OCI-LY3 (cell line): ENCODE measurements around the gene RPL5.
"Not testable (repeated sequence)": the region's sequence is repeated elsewhere in the genome, so short reads cannot be mapped to it uniquely, and the experiment has no call there.

Source experiments
- H2AFZ ChIP-seq: fragments of 200-600, 300-600 bp; shearing (Covaris generic); 2 replicates; pipeline ENCODE4 v1.6.0; 2014; ENCODE audit warnings: antibody characterized with exemption, low read depth, low read length
- H3K27ac ChIP-seq: fragments of 200-600, 300-600 bp; sonication (generic); 2 replicates; pipeline ENCODE4 v1.5.1; 2014; ENCODE audit warnings: mild to moderate bottlenecking, low read length, moderate library complexity, mixed read lengths
- H3K27me3 ChIP-seq: fragments of 200-600, 300-600 bp; sonication (generic); 2 replicates; pipeline ENCODE4 v1.6.1; 2014; ENCODE audit warnings: low read depth, low read length, mixed read lengths
- H3K36me3 ChIP-seq: fragments of 200-600, 300-600 bp; sonication (generic); replicated peaks from 2 replicates; pipeline ENCODE3; 2014; ENCODE audit warnings: low read depth, low read length, mixed read lengths
- H3K4me1 ChIP-seq: fragments of 300-600, 200-600 bp; sonication (generic); 2 replicates; pipeline ENCODE4 v1.6.1; 2014; ENCODE audit warnings: low read length, mixed read lengths
- H3K4me2 ChIP-seq: fragments of 200-600, 300-600 bp; sonication (generic); 2 replicates; pipeline ENCODE4 v1.6.1; 2014; ENCODE audit warnings: low read length, mixed read lengths
- H3K4me3 ChIP-seq: fragments of 300-600, 200-600 bp; sonication (generic); 2 replicates; pipeline ENCODE4 v1.5.1; 2014; ENCODE audit warnings: antibody characterized with exemption, mild to moderate bottlenecking, low read length, moderate library complexity
- H3K79me2 ChIP-seq: fragments of 300-600, 200-600 bp; shearing (Covaris generic); 2 replicates; pipeline ENCODE4 v1.6.1; 2014; ENCODE audit warnings: mild to moderate bottlenecking, low read length, mixed read lengths
- H3K9ac ChIP-seq: fragments of 300-600, 200-600 bp; shearing (Covaris generic); 2 replicates; pipeline ENCODE4 v1.6.0; 2014; ENCODE audit warnings: mild to moderate bottlenecking, low read length, moderate library complexity
- H3K9me3 ChIP-seq: fragments of 200-600, 300-600 bp; shearing (Covaris generic); 2 replicates; pipeline ENCODE4 v1.6.1; 2014; ENCODE audit warnings: low read length, mixed read lengths; ENCODE audit not compliant: insufficient read depth
- H4K20me1 ChIP-seq: fragments of 200-600, 300-600 bp; sonication (generic); 2 replicates; pipeline ENCODE4 v1.6.1; 2016; ENCODE audit warnings: low read length, mixed read lengths; ENCODE audit not compliant: insufficient read depth
- CTCF ChIP-seq: fragments of 200-600, 300-600 bp; sonication (generic); IDR thresholded peaks from 2 replicates; pipeline ENCODE4 v1.5.1; 2014; ENCODE audit warnings: antibody characterized with exemption, low read length, low read depth
- EZH2phosphoT487 ChIP-seq: fragments of 200-600 bp; shearing (Covaris generic); IDR thresholded peaks from 2 replicates; pipeline ENCODE4 v1.6.1; 2018; ENCODE audit warnings: antibody characterized with exemption, mixed run types, low read depth

The RPL5 gene

GRCh38 chr1:92831762-92832536 is at the start of gene RPL5:
Gene RPL5, plus strand, starts transcription at chr1:92832040. Its CDS starts 75 bp downstream, at chr1:92832115.
- Histone ChIP-seq H4K20me1 (peaks cover 47% of the 10 kb centered on the region), H2AFZ (peak within 1 kb of the TSS; percentile 66), H3K27ac (peak within 1 kb of the TSS; percentile 63), H3K4me1 (peaks cover 28% of the 10 kb centered on the region), H3K4me3 (peak within 1 kb of the TSS; percentile 84), H3K36me3 (peaks cover 33% of the 10 kb centered on the region), H3K27me3 (no peaks in the 10 kb centered on the region), H3K9ac (peak within 1 kb of the TSS; percentile 98), H3K79me2 (peaks cover 52% of the 10 kb centered on the region), H3K9me3 (no peaks in the 10 kb centered on the region), H3K4me2 (peak within 1 kb of the TSS; percentile 91)
- TF ChIP-seq CTCF (peak; percentile 66), EZH2phosphoT487 (no peak)

DNA sequence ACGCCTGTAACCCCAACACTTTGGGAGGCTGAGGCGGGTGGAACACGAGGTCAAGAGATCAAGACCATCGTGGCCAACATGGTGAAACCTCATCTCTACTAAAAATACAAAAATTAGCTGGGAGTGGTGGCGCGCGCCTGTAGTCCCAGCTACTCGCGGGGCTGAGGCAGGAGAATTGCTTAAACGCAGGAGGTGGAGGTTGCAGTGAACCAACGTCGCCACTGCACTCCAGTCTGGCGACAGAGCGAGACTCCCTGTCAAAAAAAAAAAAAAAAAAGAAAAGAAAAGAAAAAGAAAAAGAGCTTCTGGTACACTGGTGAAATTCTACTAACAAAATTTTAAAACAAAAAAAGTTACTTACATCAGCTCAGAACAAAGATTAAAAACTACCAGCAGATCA is 48.3 kb upstream of the RPL5 start:
- H3K79me2 ChIP-seq = peaks cover 26% of the 10 kb centered on the region
- not testable (repeated sequence) for H4K20me1 ChIP-seq, H3K36me3 ChIP-seq, H2AFZ ChIP-seq, H3K9me3 ChIP-seq, H3K27me3 ChIP-seq, H3K4me1 ChIP-seq, H3K27ac ChIP-seq
- H3K4me3 ChIP-seq = peak overlapping the region; percentile 98
- H3K9ac ChIP-seq = peak overlapping the region; percentile 84; the same call in 1 of the 2 replicates
- H3K4me2 ChIP-seq = peak overlapping the region; percentile 71

DNA sequence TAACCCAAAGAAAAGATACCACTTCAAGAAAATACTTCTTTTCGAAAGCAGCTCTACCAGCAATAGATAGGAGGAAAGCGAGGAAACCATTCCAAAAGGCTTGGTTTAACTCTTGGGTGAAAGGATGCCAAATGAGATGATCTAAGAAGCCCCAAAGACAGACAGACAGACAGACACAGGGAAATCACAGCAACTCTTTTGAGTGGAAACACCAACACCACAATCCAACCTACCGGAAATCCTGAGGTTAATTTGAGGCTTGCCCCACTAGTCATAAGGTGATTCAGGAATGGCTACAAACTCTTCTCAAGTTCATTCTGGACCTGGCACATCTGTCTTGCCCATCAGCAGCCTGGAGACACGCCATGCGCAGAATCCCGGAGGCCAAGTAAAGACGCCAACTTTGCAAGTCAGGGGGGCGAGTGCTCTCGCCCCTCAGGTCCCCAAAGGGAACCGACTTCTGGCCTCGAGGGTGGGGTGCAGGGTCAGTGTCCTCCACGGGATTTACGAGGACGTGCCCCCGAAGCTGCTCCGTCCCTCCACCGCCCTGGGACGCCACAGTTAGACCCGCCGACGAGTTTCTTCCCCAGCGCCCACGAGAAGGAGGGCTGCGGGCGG is 47.7 kb upstream of the RPL5 start:
- Histone ChIP-seq H3K27ac (no peak overlapping the region), H3K9ac (peak overlapping the region; percentile 84), H3K4me2 (peak overlapping the region; percentile 71), H3K4me1 (peaks cover 8% of the 10 kb centered on the region; the same call in 1 of the 2 replicates), H3K27me3 (no peaks in the 10 kb centered on the region), H3K79me2 (peaks cover 25% of the 10 kb centered on the region), H3K4me3 (peak overlapping the region; percentile 98), H2AFZ (0 out of 2 replicates have a peak overlapping the region, but pooled peaks have one; percentile 84), H4K20me1 (no peaks in the 10 kb centered on the region), H3K36me3 (no peaks in the 10 kb centered on the region), H3K9me3 (no peaks in the 10 kb centered on the region)
- TF ChIP-seq EZH2phosphoT487 (no peak), CTCF (no peak)

DNA sequence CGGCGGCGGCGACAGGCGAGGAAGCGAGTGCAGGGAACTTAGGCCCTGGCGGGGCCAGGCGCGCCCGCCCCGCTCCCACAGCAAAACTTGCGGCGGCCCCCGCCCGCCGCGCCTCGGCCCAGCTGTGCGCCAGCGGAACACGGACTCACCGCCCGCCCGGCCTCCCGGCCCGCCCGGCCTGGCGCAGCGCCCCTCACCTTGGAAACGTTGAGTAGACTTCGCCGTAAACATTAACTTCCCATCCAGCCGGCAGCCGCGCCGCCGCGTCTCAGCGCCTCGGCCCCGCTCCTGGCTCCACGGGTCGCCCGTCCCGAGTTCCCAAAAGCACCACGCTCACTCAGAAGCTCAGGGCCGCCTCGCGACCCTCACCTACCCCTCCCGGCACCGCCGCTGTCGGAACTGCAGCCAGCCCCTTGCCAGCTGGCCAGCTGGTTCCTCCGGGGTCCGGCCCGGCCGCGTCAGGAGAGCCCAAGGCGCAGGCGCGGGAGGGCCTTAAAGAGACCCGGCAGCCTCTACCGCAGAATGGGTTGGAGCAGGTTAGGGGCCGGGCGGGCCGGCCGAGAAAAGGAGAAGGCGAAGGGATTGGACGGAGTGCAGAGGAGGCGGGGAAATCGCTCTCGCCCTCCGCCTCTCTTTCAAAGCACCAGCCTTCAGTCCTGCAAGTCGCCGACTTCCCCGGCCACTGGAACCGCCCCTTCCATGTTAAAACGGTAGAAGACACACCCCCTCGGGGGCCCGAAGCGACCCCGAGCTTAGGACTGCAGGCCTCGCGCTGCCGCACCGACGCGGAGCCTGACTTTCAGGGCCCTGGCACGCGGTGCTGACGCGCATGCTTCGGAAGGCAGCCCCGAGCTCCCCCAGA is 47.0 kb upstream of the RPL5 start, which contains the start of gene EVI5:
Gene EVI5 (minus strand): TSS at position 470 of the 862 bp plus-strand sequence. CDS start 48,562 bp downstream, outside the sequence.
- Histone ChIP-seq H3K9ac (peak within 1 kb of the TSS; percentile 84), H3K27me3 (no peaks in the 10 kb centered on the region), H3K4me1 (peaks cover 8% of the 10 kb centered on the region; the same call in 1 of the 2 replicates)

More for the DNA sequence above, 47.0 kb upstream of the RPL5 start, which contains the start of gene EVI5:
- peak within 1 kb of the TSS; percentile 98 for H3K4me3 ChIP-seq
- TF ChIP-seq EZH2phosphoT487 (no peak), CTCF (no peak)
- peak within 1 kb of the TSS; percentile 43 for H3K27ac ChIP-seq
- peaks cover 25% of the 10 kb centered on the region for H3K79me2 ChIP-seq
- H3K4me2 ChIP-seq = peak within 1 kb of the TSS; percentile 71
- H2AFZ ChIP-seq = peak within 1 kb of the TSS; percentile 99
- H3K36me3 ChIP-seq = no peaks in the 10 kb centered on the region
- H3K9me3 ChIP-seq = no peaks in the 10 kb centered on the region
- H4K20me1 ChIP-seq = no peaks in the 10 kb centered on the region
